ENCODE data around the gene TNPO1. TPM values are rescaled to one million over a fixed set of nuclear protein-coding genes. Genes with fewer than 3 reads are reported as not detected.

Gene TNPO1
- total RNA-seq, 1 donor from 2014 or later, result 172 TPM

DNA sequence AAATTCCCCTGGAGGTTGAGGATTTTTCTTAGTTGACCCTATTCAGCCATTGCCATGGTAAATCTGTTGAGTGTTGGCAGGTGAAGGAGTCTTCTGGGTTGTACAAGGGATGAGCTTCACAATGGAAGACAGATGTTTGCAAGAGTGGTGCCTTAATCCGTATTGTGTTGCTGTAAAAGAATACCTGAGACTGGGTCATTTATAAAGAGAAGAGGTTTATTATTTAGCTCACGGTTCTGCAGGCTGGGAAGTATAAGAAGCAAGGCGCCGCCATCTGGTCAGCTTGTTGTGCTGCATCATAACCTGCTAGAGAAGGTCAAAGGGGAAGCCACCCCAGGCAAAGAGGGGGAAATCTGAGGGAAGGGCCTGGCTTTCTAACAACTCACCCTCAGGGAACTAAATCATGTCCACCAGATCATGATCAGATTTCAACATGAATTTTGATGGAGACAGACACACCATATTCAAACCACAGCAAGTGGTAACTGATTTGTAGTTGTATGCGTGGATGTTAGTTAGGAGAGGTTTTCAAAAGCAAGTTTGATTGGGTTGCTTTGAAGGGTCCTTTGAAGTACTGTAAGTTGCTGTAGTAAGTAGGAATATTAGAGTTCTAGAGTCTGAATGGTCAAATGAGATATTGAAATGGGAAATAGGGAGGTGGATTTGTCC is 2.5 kb downstream of the TNPO1 start:
- peak overlapping the region; percentile 98 for H3K4me3 Mint-ChIP-seq
- peaks cover 35% of the 10 kb centered on the region for H3K4me1 Mint-ChIP-seq
- peak; percentile 49 for DNase-seq (ENCODE audit: low read depth, low spot score)
- no peaks in the 10 kb centered on the region for H3K9me3 Mint-ChIP-seq
- TF ChIP-seq, protein P1, sequence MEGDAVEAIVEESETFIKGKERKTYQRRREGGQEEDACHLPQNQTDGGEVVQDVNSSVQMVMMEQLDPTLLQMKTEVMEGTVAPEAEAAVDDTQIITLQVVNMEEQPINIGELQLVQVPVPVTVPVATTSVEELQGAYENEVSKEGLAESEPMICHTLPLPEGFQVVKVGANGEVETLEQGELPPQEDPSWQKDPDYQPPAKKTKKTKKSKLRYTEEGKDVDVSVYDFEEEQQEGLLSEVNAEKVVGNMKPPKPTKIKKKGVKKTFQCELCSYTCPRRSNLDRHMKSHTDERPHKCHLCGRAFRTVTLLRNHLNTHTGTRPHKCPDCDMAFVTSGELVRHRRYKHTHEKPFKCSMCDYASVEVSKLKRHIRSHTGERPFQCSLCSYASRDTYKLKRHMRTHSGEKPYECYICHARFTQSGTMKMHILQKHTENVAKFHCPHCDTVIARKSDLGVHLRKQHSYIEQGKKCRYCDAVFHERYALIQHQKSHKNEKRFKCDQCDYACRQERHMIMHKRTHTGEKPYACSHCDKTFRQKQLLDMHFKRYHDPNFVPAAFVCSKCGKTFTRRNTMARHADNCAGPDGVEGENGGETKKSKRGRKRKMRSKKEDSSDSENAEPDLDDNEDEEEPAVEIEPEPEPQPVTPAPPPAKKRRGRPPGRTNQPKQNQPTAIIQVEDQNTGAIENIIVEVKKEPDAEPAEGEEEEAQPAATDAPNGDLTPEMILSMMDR (conservative IDR thresholded peaks at IDR 0.05), result peak; percentile 73
- peak overlapping the region; percentile 75 for H3K27ac Mint-ChIP-seq (ENCODE audit: unreplicated experiment)
- H3K36me3 Mint-ChIP-seq (ENCODE audit: low read depth), result peaks cover 3% of the 10 kb centered on the region
- no peaks in the 10 kb centered on the region for H3K27me3 Mint-ChIP-seq (ENCODE audit: low read depth)

DNA sequence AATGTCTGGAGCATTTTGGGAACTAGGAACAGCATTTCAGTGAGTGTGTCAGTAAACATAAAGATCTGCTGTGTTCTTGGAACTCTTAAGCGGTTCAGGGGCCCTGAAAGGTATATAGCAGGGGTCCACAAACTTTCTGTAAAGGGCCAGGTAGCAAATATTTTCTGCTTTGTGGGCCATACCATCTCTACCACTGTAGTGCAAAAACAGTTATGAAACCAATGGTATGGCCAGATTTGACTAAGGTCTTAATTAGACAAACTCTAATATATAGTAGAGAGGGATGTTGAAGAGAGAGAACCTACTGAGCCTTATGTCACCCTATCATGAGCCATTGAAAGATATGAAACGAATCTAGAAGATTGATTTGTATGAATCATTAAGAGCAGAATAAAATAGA is 5.3 kb downstream of the TNPO1 start:
- Mint-ChIP-seq H3K36me3 (ENCODE audit: low read depth) (peaks cover 3% of the 10 kb centered on the region), H3K9me3 (no peaks in the 10 kb centered on the region), H3K4me3 (no peak overlapping the region), H3K4me1 (peaks cover 28% of the 10 kb centered on the region), H3K27ac (ENCODE audit: unreplicated experiment) (no peak overlapping the region), H3K27me3 (ENCODE audit: low read depth) (no peaks in the 10 kb centered on the region)
- DNase-seq (ENCODE audit: low read depth, low spot score), result no peak
- TF ChIP-seq, protein P1 (conservative IDR thresholded peaks at IDR 0.05), result no peak

DNA sequence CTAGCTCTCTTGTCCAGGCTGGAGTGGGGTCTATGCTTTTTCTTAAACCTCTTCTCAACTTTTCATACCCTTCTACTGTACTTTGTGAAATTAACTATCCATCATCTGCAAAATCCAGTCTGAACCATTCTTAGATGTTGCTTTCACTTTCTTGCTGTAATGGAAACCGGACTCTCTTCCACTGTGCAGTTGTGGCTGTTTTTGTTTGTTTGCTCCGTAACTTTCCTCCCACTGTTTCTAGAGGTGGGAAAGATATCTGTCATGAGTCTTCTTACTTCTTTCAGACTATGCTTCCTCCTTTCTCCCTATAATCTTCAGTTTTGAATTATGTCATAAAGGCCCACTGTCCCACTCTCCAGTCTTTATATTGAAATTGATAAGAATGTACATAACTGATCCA is 6.5 kb downstream of the TNPO1 start:
- Mint-ChIP-seq H3K4me1 (peaks cover 24% of the 10 kb centered on the region), H3K36me3 (ENCODE audit: low read depth) (peaks cover 3% of the 10 kb centered on the region), H3K4me3 (no peak overlapping the region), H3K9me3 (no peaks in the 10 kb centered on the region), H3K27me3 (ENCODE audit: low read depth) (no peaks in the 10 kb centered on the region), H3K27ac (ENCODE audit: unreplicated experiment) (no peak overlapping the region)
- TF ChIP-seq, protein P1 (conservative IDR thresholded peaks at IDR 0.05), result no peak
- DNase-seq (ENCODE audit: low read depth, low spot score), result no peak

DNA sequence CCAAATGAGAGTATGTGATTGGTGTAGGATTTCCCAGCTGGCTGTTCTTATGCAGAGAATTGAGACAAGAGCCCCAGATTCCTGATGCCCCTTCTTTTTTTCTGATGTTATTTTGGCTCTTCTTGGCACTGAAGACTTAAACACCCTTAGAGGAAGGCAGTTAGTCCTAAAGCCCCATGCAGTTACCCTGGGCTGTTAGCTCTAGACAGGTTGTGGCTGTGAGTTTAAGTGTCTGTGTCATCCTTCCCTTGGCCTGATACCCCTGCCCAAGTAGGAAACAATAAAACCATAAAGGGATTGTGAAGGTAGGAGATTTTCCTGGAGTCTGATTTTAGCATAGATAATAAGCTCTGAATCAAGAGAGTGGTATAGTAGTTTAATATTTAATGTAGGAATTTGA is 13.2 kb downstream of the TNPO1 start:
- Mint-ChIP-seq H3K4me3 (no peak overlapping the region), H3K9me3 (no peaks in the 10 kb centered on the region), H3K36me3 (ENCODE audit: low read depth) (no peaks in the 10 kb centered on the region), H3K4me1 (no peaks in the 10 kb centered on the region), H3K27ac (ENCODE audit: unreplicated experiment) (no peak overlapping the region), H3K27me3 (ENCODE audit: low read depth) (no peaks in the 10 kb centered on the region)
- TF ChIP-seq, protein P1 (conservative IDR thresholded peaks at IDR 0.05), result no peak
- DNase-seq (ENCODE audit: low read depth, low spot score), result no peak

DNA sequence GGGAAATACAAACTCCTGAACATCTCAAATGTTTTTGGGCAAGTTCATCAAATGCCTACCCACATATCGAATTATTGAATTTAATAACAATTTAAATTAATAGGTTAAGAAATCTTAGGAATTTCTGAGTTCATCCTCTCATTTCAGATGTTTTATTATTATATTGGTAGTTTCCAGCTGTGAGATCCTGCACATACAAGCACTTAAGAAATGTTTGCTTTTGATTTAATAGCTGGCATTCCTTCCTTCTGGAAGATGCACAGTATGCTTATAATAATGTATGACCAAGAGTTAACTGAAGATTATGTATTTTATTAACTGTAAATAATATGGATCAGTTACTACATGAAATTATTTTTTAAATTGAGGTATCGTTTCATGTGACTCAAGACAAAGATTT is 13.9 kb downstream of the TNPO1 start:
- Mint-ChIP-seq H3K4me3 (no peak overlapping the region), H3K4me1 (no peaks in the 10 kb centered on the region), H3K9me3 (no peaks in the 10 kb centered on the region), H3K36me3 (ENCODE audit: low read depth) (no peaks in the 10 kb centered on the region), H3K27me3 (ENCODE audit: low read depth) (no peaks in the 10 kb centered on the region), H3K27ac (ENCODE audit: unreplicated experiment) (no peak overlapping the region)
- DNase-seq (ENCODE audit: low read depth, low spot score), result no peak
- TF ChIP-seq, protein P1 (conservative IDR thresholded peaks at IDR 0.05), result no peak

All from neural crest cell (in vitro differentiated cells).